CD4-positive, alpha-beta T cell treated with Interleukin-1 beta for 1 hour (primary cell): Measurements from ENCODE around the gene DAB2.

Source experiments
- DNase-seq, 2 donors: peaks; one replicate each; pipeline ENCODE4 v3.0.0-alpha.2; 2020 to 2022

The DAB2 gene

GRCh38 chr5:39447059-39447458 is 22.3 kb upstream of the DAB2 start:
- no peak for DNase-seq

DNA sequence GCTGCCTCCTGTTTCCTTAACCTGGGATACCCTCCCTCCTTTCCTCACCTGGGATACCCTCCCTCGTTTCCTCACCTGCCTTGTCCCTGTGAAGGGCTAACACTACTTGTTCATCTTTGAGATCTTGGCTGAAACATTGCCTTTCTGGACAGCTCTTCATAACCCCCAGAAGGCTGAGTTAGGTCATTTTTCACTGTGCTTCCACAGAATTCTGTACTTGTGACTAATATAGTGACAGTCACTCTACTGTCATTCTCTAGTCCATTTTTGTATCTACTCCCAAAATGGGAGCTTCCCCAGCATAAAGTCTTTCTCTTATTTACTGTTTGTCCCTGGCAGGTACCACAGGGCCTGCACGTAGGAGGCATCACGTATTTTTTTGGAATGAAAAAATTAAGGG is 21.5 kb upstream of the DAB2 start:
- DNase-seq: no peak

- DNase-seq: no peak
Observed at GRCh38 chr5:39443911-39444310, 19.1 kb upstream of the DAB2 start.

DNA sequence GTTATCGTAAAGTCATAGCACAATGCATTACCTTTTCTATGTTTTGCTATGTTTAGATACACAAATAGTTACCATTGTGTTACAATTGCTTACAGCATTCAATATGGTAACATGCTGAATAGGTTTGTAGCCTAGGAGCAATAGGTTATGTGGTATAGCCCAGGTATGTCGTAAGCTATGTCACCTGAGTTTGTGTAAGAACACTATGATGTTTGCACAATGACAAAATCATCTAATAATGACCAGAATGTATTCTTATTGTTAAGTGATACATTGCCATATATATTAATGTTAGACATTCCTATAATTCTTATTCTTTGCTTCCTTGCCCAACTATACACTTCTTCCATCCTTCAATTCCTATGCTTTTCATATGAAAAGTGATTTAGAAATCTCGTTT is 18.2 kb upstream of the DAB2 start:
- DNase-seq: no peak

GRCh38 chr5:39441838-39442237 is 17.1 kb upstream of the DAB2 start:
- DNase-seq: no peak

DNA sequence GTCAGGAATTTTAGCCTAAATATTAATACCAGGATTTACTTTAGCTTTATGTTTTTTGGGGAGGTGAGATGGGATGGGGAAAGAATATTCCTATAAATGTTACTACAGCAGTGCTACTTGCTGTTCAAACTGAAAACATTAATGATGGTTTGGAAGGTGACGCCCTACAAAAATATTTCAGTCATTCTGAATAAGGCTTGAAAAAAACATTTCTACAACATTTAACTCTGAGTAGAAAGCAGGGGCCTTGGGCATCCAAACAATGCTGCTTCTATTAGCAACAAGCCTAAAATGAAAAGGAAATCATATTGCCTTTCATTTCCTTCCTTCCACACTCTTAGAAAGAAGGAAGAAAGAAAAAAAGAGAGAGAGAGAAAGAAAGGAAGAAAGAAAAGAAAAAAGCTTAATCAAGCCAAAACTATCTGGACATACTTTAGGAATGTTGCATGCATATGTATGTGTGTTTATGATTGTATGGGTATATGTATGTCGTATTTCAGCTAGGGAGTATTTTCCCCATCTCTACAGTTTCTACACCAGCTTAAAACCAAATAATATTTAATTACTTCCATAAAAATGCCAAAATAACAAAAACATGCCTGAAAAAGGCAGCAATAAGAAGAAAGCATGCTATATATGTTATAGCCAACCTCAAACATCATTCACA is 16.3 kb upstream of the DAB2 start:
- DNase-seq: no peak

- no peak for DNase-seq
Observed at GRCh38 chr5:39440192-39440957, 15.6 kb upstream of the DAB2 start.

- DNase-seq: no peak
Observed at GRCh38 chr5:39439582-39440162, 14.9 kb upstream of the DAB2 start.

GRCh38 chr5:39437467-39437866 is 12.7 kb upstream of the DAB2 start:
- DNase-seq: no peak

- no peak for DNase-seq
Observed at GRCh38 chr5:39433848-39434247, 9.1 kb upstream of the DAB2 start.

- DNase-seq: no peak
Observed at GRCh38 chr5:39432696-39433530, 8.1 kb upstream of the DAB2 start.

- DNase-seq: no peak
Observed at GRCh38 chr5:39430461-39430860, 5.7 kb upstream of the DAB2 start.

DNA sequence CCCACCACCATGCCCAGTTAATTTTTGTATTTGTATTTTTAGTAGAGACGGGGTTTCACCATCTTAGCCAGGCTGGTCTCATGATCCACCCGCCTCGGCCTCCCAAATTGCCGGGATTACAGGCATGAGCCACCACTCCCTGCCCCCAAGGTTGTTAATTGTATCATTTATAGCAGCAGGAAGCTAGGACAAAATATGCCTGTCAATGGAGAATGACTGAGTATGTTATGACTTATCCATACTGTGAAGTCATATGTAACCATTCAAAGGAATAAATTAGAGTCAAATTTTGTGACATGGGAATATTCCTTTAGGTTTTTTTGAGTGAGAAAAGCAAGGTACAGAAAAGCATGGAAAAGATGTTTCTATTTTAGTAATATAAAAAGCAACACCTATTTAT is 3.9 kb upstream of the DAB2 start:
- no peak for DNase-seq

DNA sequence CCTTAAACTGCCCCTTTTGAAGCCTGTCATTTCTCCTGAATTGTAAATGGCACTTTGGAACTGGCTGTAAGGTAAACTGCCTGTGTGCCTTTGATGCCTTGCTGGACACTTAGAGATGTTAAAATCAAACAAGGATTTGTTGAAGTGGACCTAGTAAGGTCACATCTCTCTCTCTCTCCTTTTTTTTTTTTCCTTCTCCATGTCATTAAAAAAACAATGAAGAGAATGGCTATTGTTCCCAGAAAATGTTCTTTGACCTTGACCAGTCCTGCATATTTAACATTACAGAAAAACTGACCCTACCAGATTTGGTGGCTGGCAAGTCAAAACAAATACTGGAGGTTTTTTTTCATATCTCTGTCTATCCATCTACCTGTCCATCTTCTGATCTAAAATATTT is 2.9 kb upstream of the DAB2 start:
- DNase-seq: no peak

DNA sequence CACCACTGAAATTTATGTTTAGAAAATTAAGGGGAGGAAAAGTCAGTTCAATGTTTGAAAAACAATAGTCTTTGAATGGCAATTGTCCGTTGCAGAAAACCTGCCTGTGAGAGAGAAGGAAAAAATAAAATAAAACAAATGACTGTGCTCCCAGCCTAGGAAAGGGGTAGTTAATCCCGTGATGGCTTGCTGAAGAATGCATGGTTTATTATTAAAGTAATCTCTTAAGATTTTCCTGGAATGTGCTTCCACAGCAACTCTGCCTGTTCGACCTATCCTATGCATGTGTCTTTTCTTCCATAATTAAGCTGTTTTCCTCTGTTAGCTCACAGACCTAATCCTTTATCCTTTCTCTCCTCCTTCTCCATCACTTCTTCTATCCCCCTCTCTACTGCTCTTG is 2.4 kb upstream of the DAB2 start:
- DNase-seq: no peak

- DNase-seq: no peak
Observed at GRCh38 chr5:39426746-39427105, 1.9 kb upstream of the DAB2 start.

- DNase-seq: no peak
Observed at GRCh38 chr5:39426051-39426745, 1.4 kb upstream of the DAB2 start.

GRCh38 chr5:39423331-39423751 is 1.4 kb downstream of the DAB2 start:
- DNase-seq: no peak

- DNase-seq: no peak
Observed at GRCh38 chr5:39422728-39423285, 2.0 kb downstream of the DAB2 start.

DNA sequence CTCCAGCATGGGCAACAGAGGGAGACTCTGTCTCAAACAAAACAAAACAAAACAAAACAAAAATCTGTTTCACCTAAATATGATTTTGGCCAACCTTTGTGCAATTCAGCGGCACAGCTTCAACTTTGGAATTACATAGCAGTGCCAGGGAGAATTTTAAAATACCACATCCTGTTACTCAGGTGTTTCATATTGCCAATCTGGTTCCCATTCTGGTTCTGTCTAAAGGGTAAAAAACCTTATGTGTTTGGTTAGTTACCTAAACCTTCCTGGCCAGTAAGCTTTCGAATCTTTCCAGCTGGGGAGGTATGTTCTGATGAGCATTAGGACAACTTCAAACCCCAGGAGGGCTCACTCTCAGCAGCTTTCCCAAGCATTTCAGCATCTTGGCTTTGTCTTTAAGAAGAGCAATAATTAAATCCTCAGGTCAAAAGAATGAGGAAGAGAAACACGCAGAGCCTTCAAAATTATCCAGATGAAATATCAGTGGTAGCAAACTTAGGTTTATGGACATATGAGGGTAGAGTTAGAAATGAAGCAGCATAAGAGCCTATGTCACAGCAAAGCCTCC is 2.7 kb downstream of the DAB2 start:
- no peak for DNase-seq

DNA sequence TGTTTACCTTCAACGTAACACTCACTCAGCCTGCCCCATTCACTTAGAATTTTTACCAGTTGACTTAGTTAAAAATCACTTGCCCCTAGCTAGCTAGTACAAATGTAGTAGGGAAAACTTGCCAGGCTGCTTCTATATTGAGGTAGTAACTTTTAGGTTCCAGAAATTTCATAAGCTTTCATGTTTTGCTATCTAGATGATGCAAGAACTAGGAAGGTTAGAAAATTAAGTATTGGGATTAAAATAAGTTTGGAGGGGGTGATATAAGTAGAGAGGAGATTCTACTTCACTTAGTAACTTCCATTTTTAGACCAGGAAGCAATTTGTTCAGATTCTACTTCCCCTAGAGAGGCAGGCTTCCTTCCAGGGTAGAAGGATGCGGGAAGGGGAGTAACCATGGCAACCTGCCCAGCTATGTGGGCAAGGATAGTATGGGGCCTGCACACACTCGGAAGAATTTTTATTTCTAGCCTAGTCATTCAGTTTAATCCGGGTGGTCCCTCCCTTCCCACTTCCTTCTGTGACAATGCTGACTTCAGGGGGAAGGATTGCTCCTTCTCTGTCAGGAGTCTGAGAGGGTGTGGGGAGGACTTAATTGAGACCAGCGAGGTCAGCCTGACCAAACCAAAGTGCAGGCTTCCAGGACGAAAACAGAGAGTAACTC is 4.2 kb downstream of the DAB2 start:
- no peak for DNase-seq

GRCh38 chr5:39419796-39420195 is 5.0 kb downstream of the DAB2 start:
- no peak for DNase-seq
